ENCODE data around the gene GNG13.

GNG13 gene

GRCh38 chr16:793414-793813, 7.1 kb downstream of the GNG13 start:
- no peak for FAIRE-seq

GRCh38 chr16:792221-792995, 8.1 kb downstream of the GNG13 start:
- no peak for FAIRE-seq

- FAIRE-seq: no peak
Observed at GRCh38 chr16:791131-791530, 9.4 kb downstream of the GNG13 start.

DNA sequence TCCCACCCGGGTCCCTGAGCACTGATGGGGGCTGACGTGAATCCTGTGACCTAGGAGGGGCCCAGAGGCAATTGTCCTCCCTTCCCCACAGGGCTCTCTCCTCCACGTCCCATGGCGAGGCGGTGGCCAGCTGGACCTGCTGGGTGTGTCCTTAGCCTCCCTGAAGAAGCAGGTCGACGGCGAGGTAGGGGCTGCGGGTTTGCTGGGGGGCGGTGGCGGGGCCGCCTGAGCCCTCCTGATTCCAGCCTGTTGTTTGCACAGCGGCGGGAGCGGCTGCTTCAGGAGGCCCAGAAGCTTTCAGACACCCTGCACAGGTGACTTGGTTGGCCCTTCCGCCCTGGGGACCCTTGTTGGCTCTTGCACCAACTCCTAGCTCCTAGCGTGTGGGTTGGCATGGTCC, 10.4 kb downstream of the GNG13 start:
- no peak for FAIRE-seq

DNA sequence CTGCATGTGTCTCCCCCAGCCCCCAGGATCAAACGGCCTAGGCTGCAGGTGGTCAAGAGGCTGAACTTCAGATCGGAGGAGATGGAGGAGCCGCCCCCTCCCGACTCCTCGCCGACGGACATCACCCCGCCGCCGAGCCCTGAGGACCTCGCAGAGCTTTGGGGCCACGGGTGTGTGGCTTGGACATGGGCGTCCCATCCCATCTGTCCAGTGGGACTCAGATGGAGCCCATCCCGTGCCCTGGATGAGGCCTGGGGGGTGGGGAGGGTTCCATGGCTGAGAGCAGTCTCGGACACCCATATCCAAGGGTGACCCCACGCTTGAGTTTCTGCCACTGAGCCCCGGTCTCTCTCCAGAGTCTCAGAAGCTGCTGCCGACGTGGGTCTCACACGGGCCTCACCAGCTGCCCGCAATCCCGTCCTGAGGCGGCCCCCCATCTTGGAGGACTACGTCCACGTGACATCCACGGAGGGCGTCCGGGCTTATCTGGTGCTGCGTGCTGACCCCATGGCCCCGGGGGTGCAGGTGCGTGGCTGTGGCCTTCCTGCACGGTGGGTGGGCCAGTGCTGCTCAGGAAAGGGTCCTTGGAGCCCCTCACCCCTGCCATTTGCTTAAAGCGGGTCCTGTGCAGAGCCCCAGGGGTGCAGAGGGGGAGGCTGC, 11.2 kb downstream of the GNG13 start:
- no peak for FAIRE-seq

GRCh38 chr16:788399-789126, 12.0 kb downstream of the GNG13 start, which contains the start of gene CHTF18:
Gene CHTF18, plus strand, starts transcription at chr16:788620. Its CDS starts 65 bp downstream, at chr16:788685.
- no peak for FAIRE-seq

DNA sequence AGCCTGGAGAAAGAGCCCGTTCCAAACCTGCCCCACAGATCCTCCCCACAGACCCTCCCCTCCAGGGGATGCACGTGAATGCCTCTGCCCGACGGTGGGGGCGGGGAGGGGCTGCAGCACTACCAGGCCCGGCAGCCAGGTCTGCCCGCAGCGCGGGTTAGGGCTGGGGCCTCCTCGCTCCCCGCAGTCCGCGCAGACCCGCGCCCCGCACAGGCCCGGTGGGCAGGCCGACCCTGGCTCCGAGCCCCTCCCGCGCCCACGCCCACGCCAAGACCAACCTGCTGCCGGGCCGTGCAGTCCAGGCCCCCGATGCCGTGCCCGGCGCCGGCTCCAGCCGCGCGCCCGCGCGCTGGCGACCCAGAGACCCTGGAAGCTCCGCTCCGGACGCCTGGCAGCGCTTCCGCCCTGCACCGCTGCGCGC, 12.5 kb downstream of the GNG13 start, which contains the start of gene RPUSD1:
RPUSD1 (minus strand) TSS at position 404 of the 421 bp plus-strand sequence. CDS start 644 bp downstream, outside the sequence.
- no peak for FAIRE-seq

- no peak for FAIRE-seq
Observed at GRCh38 chr16:787321-787966, 13.1 kb downstream of the GNG13 start.

GRCh38 chr16:785563-786535, 14.7 kb downstream of the GNG13 start:
- no peak for FAIRE-seq

DNA sequence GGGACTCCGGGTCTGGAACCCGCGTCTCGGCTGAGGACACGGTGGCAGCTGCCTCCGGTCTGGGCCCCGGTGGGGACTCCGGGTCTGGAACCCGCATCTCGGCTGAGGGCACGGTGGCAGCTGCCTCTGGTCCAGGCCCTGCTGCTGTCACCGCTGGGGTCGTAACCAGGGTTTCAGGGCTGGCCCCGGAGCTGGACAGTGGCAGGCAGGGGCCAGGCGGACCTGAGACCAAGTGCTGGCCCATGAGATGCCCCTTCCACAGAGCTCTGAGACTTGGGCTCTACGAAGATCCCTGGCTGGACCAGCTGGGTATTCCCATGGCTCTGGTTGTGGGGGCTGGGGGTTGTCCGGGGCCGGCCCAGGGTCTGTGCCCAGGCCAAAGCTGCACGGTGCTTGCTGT, 16.1 kb downstream of the GNG13 start:
- FAIRE-seq: no peak

DNA sequence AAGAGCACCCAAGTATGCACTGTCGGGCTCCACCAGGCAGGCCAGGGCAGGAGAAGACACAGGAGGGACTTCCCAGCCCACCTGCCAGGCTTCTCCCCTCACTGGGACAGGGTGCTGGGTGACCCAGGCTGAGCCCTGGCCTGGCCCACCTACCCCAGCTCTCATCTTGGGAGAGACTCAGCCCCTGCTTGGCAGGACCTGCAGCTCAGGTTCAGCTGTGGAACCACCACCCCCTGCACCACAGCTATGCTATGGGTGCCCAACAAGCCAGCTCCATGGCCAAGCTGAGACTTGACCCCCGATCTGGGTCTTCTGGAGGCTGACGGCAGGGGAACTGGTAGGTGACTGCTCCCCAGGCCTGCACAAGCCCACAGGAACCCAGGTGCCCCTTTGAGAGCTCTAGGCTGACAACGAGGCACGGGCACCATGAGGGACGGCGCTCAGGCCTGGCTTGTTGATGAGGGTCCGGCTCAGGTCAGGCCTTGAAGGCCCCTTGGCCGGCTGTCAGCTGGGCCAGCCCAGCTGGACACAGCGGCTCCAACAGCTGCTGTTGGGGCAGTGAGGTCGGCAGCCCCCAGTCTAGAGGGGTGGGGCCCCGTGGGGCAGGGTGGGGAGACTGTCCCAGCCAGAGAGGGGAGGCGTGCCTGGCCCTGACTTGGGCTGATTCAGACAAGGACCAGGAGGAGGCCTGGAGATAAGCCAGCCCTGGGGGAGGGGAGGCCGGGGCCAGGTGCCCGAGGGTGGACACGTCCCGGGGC, 17.0 kb downstream of the GNG13 start:
- FAIRE-seq: no peak

- FAIRE-seq: no peak
Observed at GRCh38 chr16:782766-783403, 17.6 kb downstream of the GNG13 start.

- no peak for FAIRE-seq
Observed at GRCh38 chr16:782258-782657, 18.3 kb downstream of the GNG13 start.

DNA sequence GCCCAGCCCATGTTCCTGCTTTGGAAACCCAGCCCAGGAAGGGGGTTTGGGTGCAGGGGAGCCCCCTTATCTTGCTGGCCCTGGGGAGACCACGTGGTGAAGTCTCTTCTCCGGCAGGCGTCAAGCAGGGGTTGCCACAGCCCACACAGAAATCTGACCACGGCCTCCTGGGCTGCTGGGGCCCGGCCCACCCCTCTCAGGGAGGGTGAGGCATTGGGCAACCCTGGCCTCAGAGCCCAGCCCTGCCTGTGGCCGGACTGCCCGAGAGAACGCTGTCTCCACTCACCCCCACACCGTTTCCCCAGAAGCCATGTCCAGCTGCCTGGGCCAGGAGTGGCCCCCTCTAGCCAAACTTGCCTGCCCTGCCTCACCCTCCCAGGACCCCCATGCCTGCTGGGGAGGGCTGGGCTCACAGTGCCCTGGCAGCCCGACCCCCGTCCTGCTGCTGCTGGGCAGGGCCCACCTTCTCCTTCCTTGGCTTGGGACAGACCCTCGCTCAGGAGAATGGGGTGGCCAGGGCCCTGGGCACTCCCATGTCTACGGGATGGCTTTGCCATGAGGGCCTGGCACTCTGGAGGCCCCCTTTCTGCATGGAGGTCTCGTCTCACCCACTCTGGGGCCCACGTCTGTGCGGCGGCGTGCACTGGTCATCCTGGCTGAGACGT, 19.1 kb downstream of the GNG13 start:
- no peak for FAIRE-seq

DNA sequence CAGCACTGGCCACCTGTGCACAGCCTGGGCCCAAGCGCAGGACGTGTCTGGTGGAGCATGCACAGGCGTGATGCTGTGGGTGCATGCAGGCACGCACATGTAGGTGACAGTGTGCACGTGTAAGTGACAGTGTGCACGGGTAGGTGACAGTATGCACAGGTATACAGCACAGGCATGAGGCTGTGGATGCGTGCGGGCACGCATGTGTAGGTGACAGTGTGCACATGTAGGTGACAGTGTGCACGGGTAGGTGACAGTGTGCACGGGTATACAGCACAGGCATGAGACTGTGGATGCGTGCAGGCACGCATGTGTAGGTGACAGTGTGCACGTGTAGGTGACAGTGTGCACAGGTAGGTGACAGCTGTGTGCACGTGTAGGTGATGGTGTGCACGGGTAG, 20.2 kb downstream of the GNG13 start:
- FAIRE-seq: no peak

DNA sequence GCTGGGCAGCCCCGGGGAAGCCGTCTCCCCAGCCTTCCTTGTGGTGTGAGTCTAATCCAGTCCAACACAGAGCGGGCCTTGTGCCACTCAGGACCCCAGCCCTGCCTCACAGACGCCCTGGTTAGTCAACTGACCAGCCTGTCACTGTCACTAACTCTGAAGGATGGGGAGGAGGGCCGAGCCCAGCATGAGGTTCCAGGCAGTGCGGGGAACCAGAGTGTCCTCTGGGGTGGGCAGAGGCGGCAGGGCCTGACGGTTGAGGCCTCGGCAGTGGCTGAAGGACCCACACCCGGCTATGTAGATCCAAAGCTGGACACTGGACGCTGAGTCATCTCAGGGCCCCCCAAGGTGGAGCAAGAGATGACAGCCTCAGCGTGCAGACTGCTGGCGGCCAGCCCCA, 21.0 kb downstream of the GNG13 start:
- no peak for FAIRE-seq

GRCh38 chr16:778909-779527, 21.5 kb downstream of the GNG13 start:
- no peak for FAIRE-seq

GRCh38 chr16:778447-778846, 22.1 kb downstream of the GNG13 start:
- no peak for FAIRE-seq

DNA sequence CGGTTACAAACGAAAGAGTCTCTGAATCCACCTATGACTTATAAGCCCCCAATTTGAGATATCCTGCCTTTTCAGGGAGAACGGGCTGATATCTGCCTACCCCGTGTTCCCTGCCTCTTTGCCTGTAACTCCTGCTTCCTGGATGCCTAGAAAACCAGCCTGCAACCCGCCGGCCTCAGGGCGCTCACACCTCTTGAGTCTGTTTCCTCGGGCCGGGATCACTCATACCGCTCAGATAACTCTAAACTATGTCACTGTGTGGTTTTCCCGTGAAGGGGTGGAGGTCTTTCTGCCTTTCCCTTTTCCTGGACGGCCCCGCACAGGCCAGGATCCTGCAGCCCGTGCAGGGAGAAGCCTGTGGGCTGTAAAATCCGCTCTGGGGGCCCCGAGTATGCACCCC, 22.7 kb downstream of the GNG13 start:
- FAIRE-seq: no peak

Data from endometrium (tissue), 2 donors.